H9 (cell line): ENCODE results near the gene PIAS1. TPM values are rescaled to one million over a fixed set of nuclear protein-coding genes. Genes with fewer than 3 reads are reported as not detected.

Experiments
- DNase-seq: peaks from one replicate; pipeline ENCODE4 v3.0.0-alpha.2; 2017
- H2AFZ ChIP-seq: one replicate; pipeline ENCODE4 v1.6.1; 2013; ENCODE audit warnings: mild to moderate bottlenecking, low read length, control low read depth, moderate library complexity
- H2AK5ac ChIP-seq: 2 replicates; pipeline ENCODE4 v1.6.1; 2013; ENCODE audit warnings: low read length, control low read depth, mixed read lengths; ENCODE audit not compliant: insufficient read length
- H2BK120ac ChIP-seq: one replicate; pipeline ENCODE4 v1.6.1; 2013; ENCODE audit warnings: low read depth, mild to moderate bottlenecking, low read length, control low read depth, inconsistent platforms; ENCODE audit not compliant: poor library complexity, severe bottlenecking
- H2BK12ac ChIP-seq: 2 replicates; pipeline ENCODE4 v1.6.1; 2013; ENCODE audit warnings: low read length, control low read depth, mixed read lengths, low read depth; ENCODE audit not compliant: insufficient read length
- H2BK15ac ChIP-seq: 2 replicates; pipeline ENCODE4 v1.6.1; 2013; ENCODE audit warnings: low read depth, low read length, control low read depth
- H2BK20ac ChIP-seq: one replicate; pipeline ENCODE4 v1.6.1; 2013; ENCODE audit warnings: low read depth, mild to moderate bottlenecking, low read length, control low read depth, inconsistent platforms; ENCODE audit not compliant: poor library complexity, severe bottlenecking
- H2BK5ac ChIP-seq: 2 replicates; pipeline ENCODE4 v1.6.1; 2013; ENCODE audit warnings: low read length, control low read depth, mixed read lengths; ENCODE audit not compliant: insufficient read length
- H3K14ac ChIP-seq: 2 replicates; pipeline ENCODE4 v1.6.1; 2013; ENCODE audit warnings: low read length, control low read depth; ENCODE audit not compliant: insufficient read depth
- H3K18ac ChIP-seq: 2 replicates; pipeline ENCODE4 v1.6.1; 2013; ENCODE audit warnings: low read depth, mild to moderate bottlenecking, mixed read lengths, low read length, control low read depth; ENCODE audit not compliant: insufficient read length
- H3K23ac ChIP-seq: 2 replicates; pipeline ENCODE4 v1.6.1; 2013; ENCODE audit warnings: low read length, control low read depth, mixed read lengths, low read depth; ENCODE audit not compliant: insufficient read length
- H3K23me2 ChIP-seq: 2 replicates; pipeline ENCODE4 v1.6.1; 2013; ENCODE audit warnings: low read depth, mild to moderate bottlenecking, mixed read lengths, low read length, control low read depth; ENCODE audit not compliant: insufficient read length, poor library complexity, severe bottlenecking
- H3K27ac ChIP-seq: 2 replicates; pipeline ENCODE4 v1.5.1; 2013; ENCODE audit warnings: low read length, control low read depth, mixed read lengths, low read depth; ENCODE audit not compliant: insufficient read length
- H3K27me3 ChIP-seq: 2 replicates; pipeline ENCODE4 v1.6.1; 2013; ENCODE audit warnings: low read length, control low read depth, inconsistent platforms; ENCODE audit not compliant: insufficient read depth
- H3K4ac ChIP-seq: 2 replicates; pipeline ENCODE4 v1.6.1; 2013; ENCODE audit warnings: low read depth, mild to moderate bottlenecking, control low read depth, inconsistent platforms, low read length, moderate library complexity
- H3K4me1 ChIP-seq: 2 replicates; pipeline ENCODE4 v1.6.1; 2013; ENCODE audit warnings: low read length, control low read depth, inconsistent platforms; ENCODE audit not compliant: insufficient read depth
- H3K4me2 ChIP-seq: 2 replicates; pipeline ENCODE4 v1.6.1; 2013; ENCODE audit warnings: low read length, control low read depth, mixed read lengths; ENCODE audit not compliant: insufficient read length, insufficient read depth
- H3K56ac ChIP-seq: 2 replicates; pipeline ENCODE4 v1.6.1; 2013; ENCODE audit warnings: low read depth, mild to moderate bottlenecking, mixed read lengths, low read length, control low read depth; ENCODE audit not compliant: insufficient read length
- H3K79me1 ChIP-seq: 2 replicates; pipeline ENCODE4 v1.6.1; 2013; ENCODE audit warnings: low read depth, mild to moderate bottlenecking, moderate library complexity, low read length, control low read depth, inconsistent platforms; ENCODE audit not compliant: insufficient read depth, poor library complexity, severe bottlenecking
- H3K79me2 ChIP-seq: 2 replicates; pipeline ENCODE4 v1.6.1; 2013; ENCODE audit warnings: low read length, control low read depth, inconsistent platforms; ENCODE audit not compliant: insufficient read depth
- H3K9ac ChIP-seq: 2 replicates; pipeline ENCODE4 v1.6.1; 2013; ENCODE audit warnings: low read length, control low read depth, mixed read lengths; ENCODE audit not compliant: insufficient read length; ENCODE audit errors: extremely low read depth
- H3K9me3 ChIP-seq: one replicate; pipeline ENCODE4 v1.6.1; 2013; ENCODE audit warnings: low read depth, low read length, inconsistent platforms; ENCODE audit not compliant: control insufficient read depth
- H3T11ph ChIP-seq: one replicate; pipeline ENCODE4 v1.6.1; 2013; ENCODE audit warnings: mild to moderate bottlenecking, low read length, control low read depth, inconsistent platforms
- H4K20me1 ChIP-seq: one replicate; pipeline ENCODE4 v1.6.1; 2013; ENCODE audit not compliant: control insufficient read depth, insufficient read length, insufficient read depth
- H4K5ac ChIP-seq: 2 replicates; pipeline ENCODE4 v1.6.1; 2013; ENCODE audit warnings: low read depth, mild to moderate bottlenecking, mixed read lengths, low read length, control low read depth; ENCODE audit not compliant: insufficient read length
- H4K8ac ChIP-seq: replicated peaks from 2 replicates; pipeline ENCODE4 v1.6.1; 2013; ENCODE audit warnings: low read length, control low read depth, mixed read lengths, low read depth; ENCODE audit not compliant: insufficient read length
- H4K91ac ChIP-seq: 2 replicates; pipeline ENCODE4 v1.6.1; 2013; ENCODE audit warnings: low read depth, mild to moderate bottlenecking, moderate library complexity, mixed read lengths, low read length, control low read depth; ENCODE audit not compliant: insufficient read length
- H3K27ac Mint-ChIP-seq, 3 experiments: 2 replicates in 2 of 3; 3 replicates in 1 of 3; pipeline ENCODE4 v1.8.0; 2020 to 2021; ENCODE audit warnings: mixed read lengths in 3 of 3, mild to moderate bottlenecking in 1 of 3, moderate library complexity in 1 of 3
- H3K27me3 Mint-ChIP-seq: 2 replicates; pipeline ENCODE4 v1.8.0; 2021; ENCODE audit warnings: low read depth, mild to moderate bottlenecking, moderate library complexity, mixed read lengths
- H3K36me3 Mint-ChIP-seq, 3 experiments: 2 replicates in 2 of 3; 3 replicates in 1 of 3; pipeline ENCODE4 v1.8.0; 2020 to 2021; ENCODE audit warnings: low read depth in 3 of 3, mixed read lengths in 3 of 3; ENCODE audit not compliant: insufficient read depth in 1 of 3
- H3K4me1 Mint-ChIP-seq, 2 experiments: 2 replicates each; pipeline ENCODE4 v1.8.0; 2020; ENCODE audit warnings: mixed read lengths in 2 of 2
- H3K4me3 Mint-ChIP-seq, 2 experiments: 2 replicates in 1 of 2; 3 replicates in 1 of 2; pipeline ENCODE4 v1.8.0; 2020 to 2021; ENCODE audit warnings: mild to moderate bottlenecking in 2 of 2, mixed read lengths in 2 of 2, moderate library complexity in 1 of 2
- H3K9me3 Mint-ChIP-seq, 2 experiments: 2 replicates in 1 of 2; 3 replicates in 1 of 2; pipeline ENCODE4 v1.8.0; 2020; ENCODE audit warnings: mild to moderate bottlenecking in 2 of 2, mixed read lengths in 2 of 2, moderate library complexity in 1 of 2
- WGBS: extraction: QIAGEN DNeasy Blood & Tissue Kit; methylation state at CpG from one replicate; pipeline ENCODE4 v1.1.7; 2013; ENCODE audit warnings: missing lambda C conversion rate, low lambda C conversion rate, mixed read lengths; ENCODE audit not compliant: insufficient read length; ENCODE audit errors: extremely low coverage; 5-methylcytosine and 5-hydroxymethylcytosine counted together
- total RNA-seq: library from RNA; stranded (reverse); gene quantifications from 2 replicates; pipeline ENCODE4 v1.2.1, GENCODE V29; 2021
- TF ChIP-seq, protein P1 (sequence below): fragments of 200-600 bp; sonication (generic); conservative IDR thresholded peaks from 3 replicates; pipeline ENCODE4 v1.8.0; 2021; ENCODE audit warnings: antibody characterized with exemption, mild to moderate bottlenecking

The PIAS1 gene
- total RNA-seq, 1 experiment from 2014 or later = 31.1 TPM

DNA sequence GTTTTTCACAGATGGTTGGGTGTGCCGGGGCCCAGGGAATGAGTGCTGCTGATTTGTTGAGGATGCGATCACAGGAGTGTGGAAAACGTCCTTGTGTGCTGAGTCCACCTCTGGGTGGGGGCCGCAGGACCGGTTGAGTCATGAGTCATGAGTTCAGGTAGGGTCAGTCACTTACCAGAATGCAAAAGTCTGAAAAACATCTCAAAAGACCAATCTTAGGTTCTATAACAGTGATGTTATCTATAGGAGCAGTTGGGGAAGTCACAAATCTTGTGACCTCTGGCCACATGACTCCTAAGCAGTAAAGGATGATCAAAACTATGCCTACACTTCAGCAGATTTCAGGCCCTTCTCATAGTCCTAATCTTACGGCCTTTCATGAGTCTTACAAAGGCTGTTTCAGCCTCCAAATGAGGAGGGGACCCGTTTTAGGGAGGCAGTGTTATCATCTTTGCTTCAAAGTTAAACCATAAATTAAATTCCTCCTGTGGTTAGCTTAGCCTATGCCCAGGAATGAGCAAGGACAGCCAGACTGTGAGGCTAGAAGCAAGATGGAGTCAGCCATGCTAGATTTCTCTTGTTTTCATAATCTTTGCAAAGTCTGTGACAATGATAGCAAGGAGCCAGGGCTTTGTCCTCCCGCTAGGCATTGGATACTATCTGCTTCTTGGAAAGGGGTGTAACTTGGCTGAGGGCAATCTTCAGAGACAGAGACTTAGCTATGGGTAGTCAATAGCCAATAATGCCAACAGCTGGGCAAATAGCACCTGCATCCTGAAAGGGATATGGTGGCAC is 30.6 kb upstream of the PIAS1 start:
- Histone ChIP-seq H2BK20ac (no peak overlapping the region), H3K14ac (no peak overlapping the region), H2BK15ac (no peak overlapping the region), H4K5ac (no peak overlapping the region), H2BK12ac (no peak overlapping the region), H3K18ac (no peak overlapping the region), H3K9me3 (no peaks in the 10 kb centered on the region), H4K91ac (no peak overlapping the region), H3T11ph (no peak overlapping the region), H3K4me2 (no peak overlapping the region), H3K27me3 (no peaks in the 10 kb centered on the region), H3K79me1 (no peaks in the 10 kb centered on the region), H2BK5ac (no peak overlapping the region), H2AK5ac (no peak overlapping the region), H4K20me1 (no peaks in the 10 kb centered on the region), H4K8ac (no peak overlapping the region), H3K27ac (no peak overlapping the region), H3K4me1 (no peaks in the 10 kb centered on the region), H3K9ac (no peak overlapping the region), H2BK120ac (no peak overlapping the region), H3K4ac (no peak overlapping the region), H2AFZ (no peak overlapping the region), H3K23me2 (no peaks in the 10 kb centered on the region), H3K56ac (no peak overlapping the region), H3K23ac (no peak overlapping the region), H3K79me2 (no peaks in the 10 kb centered on the region; the same call in 1 of the 2 replicates)
- no CpG with 5 or more reads among the region's 8 CpGs for WGBS
- Mint-ChIP-seq H3K27me3 (peaks cover 3% of the 10 kb centered on the region), H3K9me3 (no peaks in the 10 kb centered on the region), H3K36me3 (no peaks in the 10 kb centered on the region; a peak in 2 of 7 replicates), H3K27ac (no peak overlapping the region), H3K4me3 (no peak overlapping the region), H3K4me1 (no peaks in the 10 kb centered on the region; a peak in 1 of 4 replicates)
- DNase-seq = no peak
- TF ChIP-seq, protein P1, sequence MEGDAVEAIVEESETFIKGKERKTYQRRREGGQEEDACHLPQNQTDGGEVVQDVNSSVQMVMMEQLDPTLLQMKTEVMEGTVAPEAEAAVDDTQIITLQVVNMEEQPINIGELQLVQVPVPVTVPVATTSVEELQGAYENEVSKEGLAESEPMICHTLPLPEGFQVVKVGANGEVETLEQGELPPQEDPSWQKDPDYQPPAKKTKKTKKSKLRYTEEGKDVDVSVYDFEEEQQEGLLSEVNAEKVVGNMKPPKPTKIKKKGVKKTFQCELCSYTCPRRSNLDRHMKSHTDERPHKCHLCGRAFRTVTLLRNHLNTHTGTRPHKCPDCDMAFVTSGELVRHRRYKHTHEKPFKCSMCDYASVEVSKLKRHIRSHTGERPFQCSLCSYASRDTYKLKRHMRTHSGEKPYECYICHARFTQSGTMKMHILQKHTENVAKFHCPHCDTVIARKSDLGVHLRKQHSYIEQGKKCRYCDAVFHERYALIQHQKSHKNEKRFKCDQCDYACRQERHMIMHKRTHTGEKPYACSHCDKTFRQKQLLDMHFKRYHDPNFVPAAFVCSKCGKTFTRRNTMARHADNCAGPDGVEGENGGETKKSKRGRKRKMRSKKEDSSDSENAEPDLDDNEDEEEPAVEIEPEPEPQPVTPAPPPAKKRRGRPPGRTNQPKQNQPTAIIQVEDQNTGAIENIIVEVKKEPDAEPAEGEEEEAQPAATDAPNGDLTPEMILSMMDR = no peak
